ENCODE measurements around the gene CDC42SE2.

GRCh38 chr5:131375351-131375750, 111.5 kb downstream of the CDC42SE2 start:
- TF ChIP-seq CTCF (IDR thresholded peaks at IDR 0.05) (no peak), POLR2A (IDR thresholded peaks at IDR 0.05) (no peak)
